GM21528 (cell line): Measurements from ENCODE around the gene PDGFC.
"Not testable (repeated sequence)": the region's sequence is repeated elsewhere in the genome, so short reads cannot be mapped to it uniquely, and the experiment has no call there.

ENCODE experiments used
- ATAC-seq: cut with Tn5 transposase; IDR thresholded peaks from one replicate; pipeline ENCODE4 v1.9.1; 2021; ENCODE audit warnings: mild to moderate bottlenecking, moderate library complexity; ENCODE audit not compliant: unreplicated experiment, low FRiP score

The PDGFC gene

DNA sequence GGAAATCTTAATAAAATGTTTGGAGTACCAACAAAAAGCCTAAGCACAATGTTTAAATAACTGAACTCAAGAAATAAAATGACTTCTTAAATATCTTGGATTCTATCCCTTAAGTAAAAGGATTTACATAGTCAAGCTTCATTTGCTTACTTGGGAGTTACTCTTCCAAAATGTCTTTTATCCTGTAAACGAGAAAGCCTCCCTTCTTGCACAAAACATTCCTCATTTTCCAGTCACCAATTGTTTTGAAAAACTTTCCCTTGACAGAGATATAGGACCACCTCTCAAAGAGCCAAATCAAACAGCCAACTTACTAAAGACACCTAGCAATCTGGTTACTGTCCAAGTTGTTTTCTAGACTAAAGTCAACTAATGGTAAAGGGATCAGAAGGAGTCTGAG lies 18.6 kb downstream of the PDGFC start:
- ATAC-seq, result no peak

DNA sequence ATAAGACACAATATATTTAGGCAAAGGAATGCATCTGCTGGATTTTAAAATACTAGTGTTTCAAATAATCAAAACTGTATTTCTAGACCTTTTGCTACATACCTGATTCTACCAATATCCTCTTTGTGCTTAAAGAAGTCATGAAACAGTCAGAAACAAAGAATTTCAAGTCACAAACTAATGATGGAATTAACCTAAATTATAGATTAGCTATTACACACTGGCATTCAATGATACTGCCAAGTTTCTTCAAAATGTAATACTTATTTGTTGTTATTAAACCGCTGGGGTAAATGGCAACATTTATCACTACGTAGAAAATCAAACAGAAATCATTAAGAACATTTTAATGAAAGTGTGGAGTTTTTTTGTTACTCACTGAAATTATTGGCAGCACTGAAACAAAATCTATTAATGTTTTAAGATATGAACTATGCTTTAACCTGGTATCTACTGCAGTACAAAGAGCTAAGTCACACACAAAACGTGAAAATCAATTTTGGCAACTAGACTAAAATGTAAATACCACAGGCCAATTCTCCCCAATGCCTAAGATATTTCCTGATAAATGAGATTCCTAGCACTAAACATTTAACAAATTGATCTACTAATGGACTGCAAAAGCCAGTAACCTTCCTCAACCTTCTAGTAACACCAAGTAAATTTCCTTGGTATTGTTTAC lies 19.4 kb downstream of the PDGFC start:
- no peak for ATAC-seq

GRCh38 chr4:156950948-156951347 lies 20.7 kb downstream of the PDGFC start:
- no peak for ATAC-seq

GRCh38 chr4:156950090-156950489 lies 21.5 kb downstream of the PDGFC start:
- no peak for ATAC-seq

GRCh38 chr4:156949373-156949814 lies 22.2 kb downstream of the PDGFC start:
- no peak for ATAC-seq

- no peak for ATAC-seq
Measured at GRCh38 chr4:156948738-156949137, 22.9 kb downstream of the PDGFC start.

- no peak for ATAC-seq
Measured at GRCh38 chr4:156948133-156948532, 23.5 kb downstream of the PDGFC start.

- ATAC-seq, result no peak
Measured at GRCh38 chr4:156946516-156947424, 24.8 kb downstream of the PDGFC start.

- ATAC-seq, result no peak
Measured at GRCh38 chr4:156945532-156945931, 26.1 kb downstream of the PDGFC start.

GRCh38 chr4:156942991-156943390 lies 28.6 kb downstream of the PDGFC start:
- ATAC-seq, result no peak

DNA sequence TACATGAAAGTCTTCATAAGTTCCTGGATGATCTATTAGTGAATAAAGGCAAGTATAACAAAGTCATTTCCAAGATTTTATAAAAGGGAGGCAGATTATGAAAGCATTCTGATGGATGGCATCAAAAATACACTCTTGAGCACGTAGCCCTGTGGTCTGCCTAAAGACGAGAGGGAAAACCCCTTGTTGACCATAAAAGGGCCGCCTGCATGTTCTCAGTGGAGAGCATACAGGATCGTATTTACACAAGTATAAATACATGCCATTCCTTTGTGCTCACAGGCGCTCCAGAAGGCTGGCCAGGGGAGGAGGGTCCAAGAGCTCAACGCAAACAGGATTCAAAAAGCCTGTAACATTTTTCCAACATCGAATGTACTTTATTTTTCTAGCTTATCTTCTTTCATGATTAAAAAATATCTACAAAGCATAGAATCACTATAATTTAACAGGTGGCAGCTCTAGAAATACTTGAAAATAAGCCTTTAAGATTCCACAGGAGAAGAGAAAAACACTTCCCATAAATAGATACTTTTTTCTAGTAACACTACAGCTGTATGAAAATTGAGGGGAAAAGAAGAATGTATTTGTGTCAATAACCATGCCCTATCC lies 29.6 kb downstream of the PDGFC start:
- ATAC-seq, result no peak

GRCh38 chr4:156939801-156940200 lies 31.8 kb downstream of the PDGFC start:
- ATAC-seq, result no peak

DNA sequence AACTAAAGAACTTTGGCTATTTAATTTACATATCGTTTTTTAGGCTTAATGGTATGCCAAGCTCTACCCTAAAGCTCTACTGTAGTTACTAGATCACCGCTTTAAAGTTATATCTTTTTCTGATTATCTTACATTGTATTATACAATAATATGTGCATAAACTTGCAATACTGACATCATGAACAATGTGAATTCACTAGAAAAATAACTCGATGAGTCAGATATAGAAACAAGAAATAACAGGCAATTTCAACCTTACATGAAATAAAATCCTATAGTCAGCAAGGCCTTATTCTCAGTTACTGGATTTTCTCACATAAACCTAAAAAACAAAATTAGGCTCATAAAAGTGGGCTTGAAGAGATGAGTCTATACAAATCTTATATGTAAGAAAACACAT lies 32.5 kb downstream of the PDGFC start:
- ATAC-seq, result no peak

GRCh38 chr4:156934259-156934635 lies 37.4 kb downstream of the PDGFC start:
- ATAC-seq, result no peak

DNA sequence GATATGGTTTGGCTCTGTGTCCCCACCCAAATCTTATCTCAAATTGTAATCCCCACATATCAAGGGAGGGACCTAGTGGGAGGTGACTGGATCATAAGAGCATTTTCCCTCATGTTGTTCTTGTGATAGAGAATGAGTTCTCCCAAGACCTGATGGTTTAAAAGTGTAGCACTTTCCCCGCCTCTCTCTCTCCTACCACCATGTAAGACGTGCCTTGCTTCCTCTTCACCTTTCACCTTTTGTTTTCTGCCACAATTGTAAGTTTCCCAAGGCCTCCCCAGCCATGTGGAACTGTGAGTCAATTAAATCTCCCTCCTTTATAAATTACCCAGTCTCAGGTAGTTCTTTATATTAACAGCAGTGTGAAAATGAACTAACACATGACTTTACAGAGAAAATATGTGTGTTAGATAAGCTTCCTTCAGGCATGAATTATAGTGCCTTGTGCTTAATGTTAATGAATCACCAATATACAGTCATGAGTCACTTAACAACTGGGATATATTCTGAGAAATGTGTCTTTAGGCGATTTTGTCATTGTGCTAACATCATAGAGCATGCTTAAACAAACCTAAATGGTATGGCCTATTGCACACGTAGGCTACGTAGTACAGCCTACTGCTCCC lies 37.9 kb downstream of the PDGFC start:
- ATAC-seq, result no peak

GRCh38 chr4:156932360-156932759 lies 39.2 kb downstream of the PDGFC start:
- not testable (repeated sequence) for ATAC-seq

GRCh38 chr4:156931267-156931666 lies 40.3 kb downstream of the PDGFC start:
- ATAC-seq, result no peak

DNA sequence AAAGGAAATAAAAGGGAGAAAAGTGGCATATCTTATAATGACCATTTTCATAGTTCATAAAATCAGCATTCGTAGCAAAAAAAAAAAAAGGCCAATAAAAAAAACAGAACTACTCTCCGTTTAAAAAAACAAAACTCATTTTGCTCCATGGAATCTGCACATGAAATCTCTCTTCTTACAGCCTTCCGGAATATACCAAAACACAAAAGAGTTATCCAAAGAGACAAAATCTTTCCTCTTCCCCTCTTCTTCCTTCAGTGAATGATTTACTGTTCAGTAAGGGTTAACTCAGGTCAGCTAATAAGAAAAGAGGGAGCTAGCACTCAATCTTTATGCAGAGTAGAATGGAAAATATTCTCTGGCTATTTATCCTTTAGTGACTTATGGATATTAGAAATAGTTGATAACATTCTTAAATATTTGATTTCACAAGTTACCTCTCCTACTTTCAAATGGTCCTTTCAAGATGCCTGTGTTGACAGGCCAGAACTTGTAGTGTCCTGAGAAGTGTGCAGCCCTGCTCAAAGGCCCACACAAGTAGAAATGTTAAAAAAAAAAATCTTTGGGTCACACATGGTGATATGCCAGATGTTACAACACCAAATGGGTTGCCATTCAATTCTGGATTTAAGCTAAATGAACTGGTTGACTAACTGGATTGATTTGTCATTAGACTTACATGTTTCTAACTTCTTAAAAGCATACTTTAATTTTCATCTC lies 42.1 kb downstream of the PDGFC start:
- no peak for ATAC-seq

DNA sequence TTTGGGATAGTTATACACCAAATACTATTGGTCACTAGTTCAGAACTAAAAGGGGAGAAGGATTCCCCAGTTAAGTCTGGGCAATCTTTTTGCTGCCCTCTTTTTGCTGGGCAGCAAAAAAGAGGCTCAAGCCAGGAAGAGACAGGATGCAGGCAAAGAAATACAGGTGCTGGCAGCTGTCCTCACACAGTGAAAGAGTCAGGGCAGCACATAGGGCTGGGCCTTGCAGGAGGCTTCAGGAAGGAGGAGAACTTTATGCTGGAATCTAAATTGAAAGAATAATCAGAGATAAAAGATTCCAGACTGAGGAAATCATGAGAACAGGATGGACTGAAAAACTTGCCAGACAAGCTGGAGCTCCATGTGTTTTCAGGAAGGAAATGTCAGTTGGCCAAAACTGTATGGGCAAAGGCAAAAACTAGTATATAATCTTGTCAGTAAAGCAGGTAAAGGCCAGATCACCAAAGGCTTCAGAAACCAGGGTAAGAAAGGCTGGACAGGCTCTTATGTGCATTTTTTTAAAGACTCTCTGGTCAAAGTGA lies 46.8 kb downstream of the PDGFC start:
- ATAC-seq, result no peak

GRCh38 chr4:156923525-156923924 lies 48.1 kb downstream of the PDGFC start:
- no peak for ATAC-seq
